GM19025 (cell line): ENCODE data around the gene IKZF3.
"Not testable (repeated sequence)": the region's sequence is repeated elsewhere in the genome, so short reads cannot be mapped to it uniquely, and the experiment has no call there.

ENCODE experiments used
- ATAC-seq: cut with Tn5 transposase; IDR thresholded peaks from one replicate; pipeline ENCODE4 v1.9.1; 2021; ENCODE audit warnings: mild to moderate bottlenecking, low read depth, moderate library complexity; ENCODE audit not compliant: unreplicated experiment

IKZF3 gene

DNA sequence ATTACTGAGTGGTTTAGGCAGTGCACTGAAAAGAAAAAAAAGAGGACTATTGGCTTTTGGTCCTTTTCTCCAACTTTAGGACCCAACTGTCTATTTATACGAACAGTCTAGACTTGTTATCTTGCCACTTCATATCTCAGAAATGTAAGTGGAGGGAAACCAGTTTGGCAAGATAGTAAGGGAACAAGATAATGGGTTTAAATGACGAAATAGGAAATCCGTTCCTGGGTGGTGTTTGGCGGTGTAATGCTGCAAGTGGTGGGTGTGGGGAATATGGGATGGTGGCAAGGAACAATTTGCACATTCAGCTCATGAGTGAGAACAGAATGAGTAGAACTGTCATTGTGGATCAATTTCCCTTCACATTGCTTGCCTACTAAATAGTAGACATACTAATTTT, 81.6 kb downstream of the IKZF3 start:
- ATAC-seq, result no peak

DNA sequence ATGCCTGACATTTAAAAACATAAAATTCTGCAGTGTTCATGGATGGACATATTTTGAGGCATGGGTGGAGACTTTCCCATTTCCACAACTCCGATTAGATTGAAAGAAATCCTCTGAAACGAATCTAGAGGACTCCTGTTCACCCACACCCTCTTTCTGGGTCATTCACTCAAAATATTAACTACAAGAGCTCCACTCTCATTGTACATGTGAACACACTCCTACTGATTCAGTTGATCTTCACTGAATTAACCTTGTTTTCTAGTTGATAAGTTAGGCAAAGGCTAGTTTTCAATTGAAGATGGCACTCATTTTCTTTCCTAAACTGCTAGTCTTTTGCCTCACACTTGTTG, 82.3 kb downstream of the IKZF3 start:
- ATAC-seq, result no peak

DNA sequence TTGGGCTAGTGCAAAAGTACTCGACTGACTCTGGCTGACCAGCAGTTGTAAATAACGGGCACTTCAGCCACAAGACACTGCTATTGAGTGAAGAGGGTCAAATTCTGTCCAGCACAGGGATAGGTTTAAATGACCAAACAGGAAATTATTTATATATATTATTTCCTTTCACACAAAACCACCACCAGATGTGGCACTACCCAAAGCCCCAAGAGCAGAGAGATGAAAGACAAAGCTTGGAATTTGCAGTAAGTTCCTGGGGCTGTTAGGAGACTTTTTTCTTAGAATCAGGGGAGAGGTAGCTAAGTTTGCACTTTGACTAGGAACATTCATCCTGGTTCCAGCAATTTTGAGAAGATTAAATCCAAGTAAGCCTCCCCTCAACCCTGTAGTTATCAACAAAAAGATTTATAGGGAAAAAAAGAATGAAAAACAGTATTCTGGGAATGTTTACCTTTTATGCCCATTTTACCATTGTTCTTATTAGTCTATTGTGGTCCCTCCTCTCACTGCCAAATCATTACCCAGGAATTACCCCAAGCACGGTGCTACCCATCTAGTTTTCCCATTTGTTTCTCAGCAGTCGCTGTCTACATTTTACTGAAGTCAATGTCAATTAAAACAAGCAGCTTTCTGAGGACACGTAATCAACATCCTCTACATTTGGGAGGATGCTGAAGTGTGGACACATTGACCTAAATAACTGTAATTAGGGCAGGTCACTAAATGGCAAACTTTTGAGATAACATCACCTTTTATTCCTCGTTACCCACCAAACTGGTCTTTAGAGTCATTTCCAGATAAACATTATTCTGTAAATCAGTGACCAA, 82.9 kb downstream of the IKZF3 start:
- no peak for ATAC-seq

DNA sequence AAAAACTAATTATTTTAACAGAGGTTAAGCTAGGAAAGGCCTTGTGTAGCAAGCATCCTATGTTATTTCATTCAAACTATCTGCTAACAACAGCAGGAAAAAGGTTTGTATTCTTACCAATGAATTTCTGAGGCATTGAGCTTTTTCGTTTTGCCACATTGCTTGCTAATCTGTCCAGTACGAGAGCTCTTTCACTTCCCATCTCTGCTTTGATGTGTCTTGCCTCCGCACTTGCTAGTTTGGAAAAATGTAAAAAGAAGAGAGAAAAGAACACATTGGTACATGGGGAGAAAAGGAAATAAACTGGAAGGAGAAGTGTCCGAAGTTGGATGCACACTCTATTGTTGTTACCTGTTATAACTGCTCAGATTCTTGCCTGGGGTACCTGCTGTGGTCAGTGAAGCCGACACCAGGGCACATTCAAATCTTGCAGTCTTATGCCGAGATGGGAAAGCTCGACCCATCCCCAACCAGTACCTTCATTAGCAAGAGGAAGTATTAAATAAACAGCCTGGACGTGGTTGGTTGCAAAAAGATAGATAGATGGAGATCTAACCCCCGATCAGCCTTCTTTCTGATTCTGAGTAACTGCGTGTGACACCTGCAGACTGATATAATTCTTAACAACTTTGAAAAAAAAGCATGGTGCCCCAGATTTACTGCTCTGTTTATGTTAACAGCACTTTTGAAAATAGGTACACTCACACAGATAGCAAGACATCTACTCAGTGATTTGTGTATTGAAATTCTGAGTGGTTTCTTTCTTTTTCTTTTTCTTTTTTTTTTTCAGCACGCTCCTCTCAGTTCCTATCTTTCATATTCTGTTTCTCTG, 86.4 kb downstream of the IKZF3 start:
- peak; percentile 47 for ATAC-seq

DNA sequence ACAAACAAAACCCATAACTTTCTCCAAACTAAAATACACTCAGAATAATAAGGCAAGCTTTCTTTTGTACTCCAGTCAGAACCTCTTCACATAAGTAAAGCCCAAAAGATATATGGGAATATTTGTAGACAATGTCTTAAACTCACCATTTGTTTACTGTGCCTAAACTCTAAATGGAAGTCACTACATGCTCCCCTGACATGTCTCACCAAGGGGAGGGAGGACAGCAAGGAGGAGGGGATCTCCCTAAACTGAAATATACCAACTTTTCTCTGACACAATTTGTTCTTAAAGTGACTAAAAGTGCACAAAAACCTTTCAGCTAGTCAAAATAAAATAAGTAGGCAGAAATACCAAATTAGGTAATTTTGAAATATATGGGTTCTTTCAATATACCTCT, 87.9 kb downstream of the IKZF3 start:
- ATAC-seq, result no peak

DNA sequence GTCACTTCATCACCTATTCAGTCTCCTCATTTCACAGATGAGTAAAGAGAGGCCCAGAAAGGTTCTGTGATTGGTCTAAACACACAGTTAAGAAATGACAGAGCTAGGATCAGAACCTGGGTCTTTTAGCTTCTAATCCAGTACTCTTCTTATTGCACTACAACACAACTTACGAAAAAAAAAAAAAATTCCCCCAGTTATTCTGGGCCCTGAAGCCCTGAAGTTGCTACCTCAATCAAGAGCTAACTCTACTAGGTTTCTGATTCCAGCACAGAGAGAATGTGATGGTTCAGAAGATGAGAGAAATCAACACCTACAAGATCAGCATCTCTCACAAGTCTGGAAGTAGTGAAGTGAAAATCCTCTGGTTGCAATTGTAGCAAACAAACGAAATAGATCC, 89.1 kb downstream of the IKZF3 start:
- ATAC-seq, result no peak

DNA sequence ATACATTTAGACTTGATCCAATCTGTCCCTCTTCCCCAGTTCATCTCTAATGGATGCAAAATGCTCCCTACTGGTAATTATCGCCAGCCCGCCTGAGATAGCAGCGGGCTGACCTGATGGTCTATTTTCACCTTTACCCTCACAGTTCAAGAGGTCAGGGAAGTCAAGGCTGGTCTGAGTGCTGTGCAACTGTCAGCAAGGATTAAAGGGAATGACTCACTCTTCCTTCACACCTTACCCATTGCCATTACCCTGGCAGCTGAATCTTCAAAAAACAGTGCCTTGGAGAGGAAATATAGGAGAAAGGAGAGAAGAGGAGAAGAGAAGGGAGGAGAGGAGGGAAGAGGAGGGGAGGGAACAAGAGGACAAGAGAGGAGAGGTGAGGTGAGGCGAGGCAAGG, 90.1 kb downstream of the IKZF3 start:
- ATAC-seq, result no peak

DNA sequence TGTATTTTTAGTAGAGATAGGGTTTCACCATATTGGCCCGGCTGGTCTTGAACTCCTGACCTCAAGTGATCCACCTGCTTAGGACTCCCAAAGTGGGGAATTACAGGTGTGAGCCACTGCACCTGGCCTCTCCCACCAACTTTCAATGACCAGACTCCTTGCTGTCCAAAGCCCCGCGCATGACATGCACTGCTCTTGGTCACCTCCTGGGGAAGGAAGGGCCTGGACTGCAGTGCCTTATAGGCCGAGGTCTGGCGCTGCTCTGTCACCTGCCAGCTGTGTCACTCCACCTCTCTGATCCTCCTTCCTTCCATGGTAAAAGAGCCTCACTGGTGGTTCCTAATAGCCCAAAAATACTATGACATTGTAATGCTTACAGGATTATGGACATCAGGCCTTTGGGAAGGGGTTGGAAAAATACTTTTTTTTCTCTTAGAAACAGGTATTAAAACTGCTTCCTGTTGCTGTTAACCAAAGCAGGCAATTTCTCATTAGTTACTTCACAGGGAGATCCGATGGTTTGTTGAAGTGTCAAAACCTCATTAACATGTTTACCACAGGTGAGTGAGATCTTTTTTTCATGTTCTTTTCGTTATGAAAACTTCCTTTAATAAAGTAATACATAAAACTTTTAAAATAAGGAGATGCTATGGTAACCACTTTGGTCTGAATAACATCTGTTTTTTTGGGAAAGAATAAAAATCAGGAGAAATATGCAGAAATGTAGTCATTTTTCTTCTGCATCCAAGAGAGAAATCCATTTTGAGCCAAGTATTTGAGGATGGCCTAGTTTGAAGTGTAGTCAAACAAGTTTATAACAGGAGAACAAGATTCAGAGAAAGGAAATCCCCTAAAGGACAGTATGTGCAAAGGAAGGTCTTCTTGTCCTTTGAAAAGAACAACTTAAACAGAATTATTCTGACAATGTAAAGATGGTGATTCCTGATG, 90.9 kb downstream of the IKZF3 start:
- no peak for ATAC-seq

DNA sequence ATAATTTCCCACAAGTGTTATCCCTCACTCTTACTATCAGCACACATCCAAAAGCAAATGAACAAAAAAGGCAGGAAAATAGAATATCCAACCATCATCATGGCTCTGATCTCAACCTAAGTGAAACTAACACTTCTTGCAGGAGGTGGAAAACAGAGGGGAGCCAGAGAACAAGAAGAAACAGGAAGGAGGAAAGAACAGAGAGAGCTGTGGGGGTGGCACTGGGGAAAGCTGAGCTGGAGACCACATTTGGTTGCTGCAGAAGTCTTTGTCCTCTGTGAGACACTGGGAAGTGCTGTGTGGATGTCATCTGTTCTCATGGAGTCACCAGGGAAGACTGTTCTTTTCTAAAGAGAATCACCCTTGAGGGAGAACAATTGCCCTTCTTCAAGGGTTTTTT, 91.7 kb downstream of the IKZF3 start:
- no peak for ATAC-seq

DNA sequence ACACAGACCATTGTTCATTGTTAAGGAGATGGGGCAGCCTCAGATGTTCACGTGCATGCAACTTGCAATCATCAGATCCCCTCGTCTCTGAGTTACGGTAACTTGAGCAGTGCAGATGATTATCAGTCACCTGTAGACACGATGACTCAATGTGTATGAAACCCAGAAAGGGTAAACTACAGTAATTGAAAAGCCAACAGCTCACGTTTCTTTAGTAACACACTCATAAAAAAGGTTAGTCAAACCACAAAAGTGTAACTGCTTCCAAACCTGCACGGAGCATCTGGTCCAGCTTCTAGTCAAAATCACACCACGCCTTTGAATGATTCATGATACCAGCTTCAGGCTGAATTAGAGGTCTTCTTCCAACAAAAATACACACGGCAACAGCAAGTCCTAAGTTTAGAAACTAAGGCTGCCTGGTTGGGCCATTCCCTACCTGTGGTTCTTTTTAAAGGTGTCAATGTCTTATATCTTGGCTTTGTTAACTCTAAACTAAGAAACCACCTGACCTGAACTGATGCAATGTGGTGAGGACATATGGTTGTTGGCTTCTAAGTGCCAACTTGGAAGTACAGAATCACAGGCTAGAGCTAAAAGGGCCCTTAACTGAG, 94.0 kb downstream of the IKZF3 start:
- peak; percentile 44 for ATAC-seq

DNA sequence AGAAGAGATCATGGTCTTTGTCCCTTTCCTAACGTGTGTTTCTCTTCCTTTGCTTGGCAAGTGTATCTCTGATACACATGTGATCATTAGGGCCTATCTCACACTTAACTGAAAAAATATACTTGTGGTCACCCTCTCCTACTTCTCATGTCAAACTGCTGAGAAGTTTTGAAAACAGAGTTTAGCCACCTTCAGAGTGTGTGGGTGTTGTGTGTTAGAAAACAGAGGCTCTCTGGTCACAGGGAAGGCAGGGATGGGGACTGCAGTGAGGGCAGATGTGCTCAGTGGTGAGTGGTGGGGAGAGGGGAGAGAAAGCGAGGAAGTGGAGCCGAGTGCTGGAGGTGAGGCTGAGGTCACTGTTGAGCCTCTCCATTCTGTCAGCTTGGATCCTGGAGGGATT, 97.0 kb downstream of the IKZF3 start:
- no peak for ATAC-seq

DNA sequence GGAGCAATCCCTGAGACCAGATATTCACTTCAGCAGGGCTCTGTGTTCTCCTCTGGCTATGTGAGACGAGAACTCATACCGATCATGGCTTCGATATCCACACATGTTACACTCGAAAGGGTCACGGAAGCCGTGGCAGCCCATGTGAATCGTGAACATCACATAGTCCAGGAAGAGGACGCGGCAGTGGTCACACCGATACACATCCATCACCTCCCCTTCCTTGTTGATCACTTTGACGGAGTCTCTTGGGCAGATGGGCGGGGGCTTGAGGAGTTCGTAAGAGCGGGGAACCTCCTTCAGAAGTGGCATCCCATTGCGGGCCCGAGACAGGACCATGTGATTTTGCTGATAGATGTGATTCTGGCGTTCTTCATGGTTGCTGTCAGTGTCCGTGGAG, 98.3 kb downstream of the IKZF3 start:
- no peak for ATAC-seq

DNA sequence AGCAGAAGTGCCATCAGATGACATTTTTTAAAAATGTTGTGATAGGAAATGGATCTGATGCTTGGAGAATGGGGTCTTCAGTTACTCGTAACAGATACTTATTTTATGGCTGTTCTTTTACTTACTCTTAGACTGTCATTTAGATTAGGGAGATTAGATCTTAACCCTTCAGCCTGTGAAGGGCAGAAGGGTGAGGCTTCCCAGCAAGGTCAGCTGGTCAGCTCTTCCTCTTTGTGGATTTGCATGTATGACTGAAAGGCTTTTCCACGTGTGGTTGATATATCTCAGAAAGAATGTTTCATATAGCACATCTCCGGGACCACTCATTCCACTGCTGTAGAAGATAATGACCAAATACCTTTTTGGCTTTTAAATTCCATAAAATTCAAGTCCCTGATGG, 98.9 kb downstream of the IKZF3 start:
- ATAC-seq, result no peak

DNA sequence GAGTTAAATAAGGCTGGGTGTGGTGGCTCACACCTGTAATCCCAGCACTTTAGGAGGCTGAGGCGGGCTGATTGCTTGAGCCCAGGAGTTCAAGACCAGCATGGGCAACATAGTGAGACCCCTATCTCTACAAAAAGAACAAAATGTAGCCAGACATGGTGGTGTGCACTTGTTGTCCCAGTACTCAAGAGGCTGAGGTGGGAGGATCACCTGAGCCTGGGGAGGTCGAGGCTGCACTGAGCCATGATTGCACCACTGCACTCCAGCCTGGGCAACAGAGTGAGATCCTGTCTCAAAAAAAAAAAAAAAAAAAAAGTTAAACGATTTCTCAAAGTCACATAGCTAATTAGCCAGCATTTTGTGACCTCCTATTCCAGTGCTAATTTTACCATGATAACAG, 99.9 kb downstream of the IKZF3 start:
- not testable (repeated sequence) for ATAC-seq

DNA sequence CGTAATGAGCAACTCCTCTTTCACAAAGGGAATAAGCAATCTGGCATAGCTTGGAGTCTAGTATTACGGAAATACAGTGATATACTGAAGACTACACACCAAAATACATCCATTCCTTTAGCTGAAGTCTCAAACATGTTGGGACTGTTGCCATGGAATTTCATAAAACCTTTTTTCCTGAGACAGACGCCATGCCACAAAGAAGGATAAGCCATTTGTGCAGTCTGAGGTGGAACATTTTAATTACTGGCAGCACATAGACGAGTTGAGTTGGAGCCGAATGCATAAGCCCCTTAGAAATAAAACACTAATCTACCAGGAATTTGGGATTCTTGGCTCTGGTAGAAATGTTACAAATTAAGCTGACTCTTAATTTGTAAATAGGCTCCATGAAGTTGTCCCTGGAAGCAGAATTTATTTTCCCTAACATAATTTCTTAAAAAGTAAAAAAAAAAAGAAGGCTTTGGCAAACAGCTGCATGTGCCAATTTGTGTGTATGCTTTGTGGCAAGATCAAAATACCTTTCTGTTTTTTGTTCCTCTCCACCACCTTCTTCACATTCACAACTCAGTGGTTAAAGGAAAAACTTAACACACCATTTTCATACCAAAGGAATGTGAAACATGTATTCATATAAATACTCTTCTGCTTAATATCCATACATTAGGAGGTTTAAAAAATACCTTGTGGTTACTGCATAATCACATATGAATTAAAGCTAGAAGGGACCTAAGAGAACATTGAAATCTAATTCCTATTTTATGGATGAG, 100.9 kb downstream of the IKZF3 start:
- ATAC-seq, result no peak

DNA sequence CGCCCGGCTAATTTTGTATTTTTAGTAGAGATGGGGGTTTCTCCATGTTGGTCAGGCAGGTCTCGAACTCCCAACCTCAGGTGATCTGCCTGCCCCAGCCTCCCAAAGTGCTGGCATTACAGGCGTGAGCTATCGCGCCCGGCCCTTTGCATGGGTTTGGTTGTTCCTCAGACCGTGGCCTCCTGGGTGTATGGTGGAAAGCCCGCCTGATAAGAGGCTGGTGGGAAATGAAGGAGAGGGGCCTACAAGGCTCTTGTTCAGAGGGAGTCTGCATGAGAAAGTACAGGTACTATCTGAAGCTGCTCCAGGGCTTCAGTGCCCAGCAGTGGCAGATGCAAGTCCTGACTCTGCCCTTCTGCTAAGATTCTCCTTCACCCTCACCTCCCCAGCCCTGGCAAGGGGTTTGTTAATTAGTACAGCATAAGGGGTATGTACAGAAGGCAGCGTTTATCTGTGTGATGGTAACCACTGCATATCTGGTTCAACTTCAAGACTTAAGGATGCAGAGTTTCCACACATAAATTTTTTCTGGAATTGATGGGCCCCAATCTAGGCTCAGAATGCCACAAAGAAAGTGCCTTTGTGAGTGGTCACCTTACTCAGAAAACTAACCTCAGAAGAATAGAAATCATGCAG, 102.1 kb downstream of the IKZF3 start:
- ATAC-seq, result no peak

DNA sequence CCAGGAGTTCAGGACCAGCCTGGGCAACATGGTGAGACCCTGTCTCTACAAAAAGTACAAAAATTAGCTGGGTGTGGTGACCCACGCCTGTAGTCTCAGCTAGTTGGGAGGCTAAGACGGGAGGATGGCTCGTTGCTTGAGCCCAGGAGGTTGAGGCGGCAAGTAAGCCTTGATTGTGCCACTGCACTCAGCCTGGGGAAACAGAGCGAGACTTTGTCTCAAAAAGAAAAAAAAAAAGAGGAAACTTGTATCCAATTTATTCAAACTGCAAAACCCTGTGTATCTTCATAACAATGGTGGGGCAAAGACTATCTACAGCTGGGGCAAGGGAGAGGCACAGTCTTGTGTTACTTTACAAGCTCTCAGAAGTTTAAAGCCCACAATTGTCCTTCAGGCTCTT, 104.9 kb downstream of the IKZF3 start:
- no peak for ATAC-seq

DNA sequence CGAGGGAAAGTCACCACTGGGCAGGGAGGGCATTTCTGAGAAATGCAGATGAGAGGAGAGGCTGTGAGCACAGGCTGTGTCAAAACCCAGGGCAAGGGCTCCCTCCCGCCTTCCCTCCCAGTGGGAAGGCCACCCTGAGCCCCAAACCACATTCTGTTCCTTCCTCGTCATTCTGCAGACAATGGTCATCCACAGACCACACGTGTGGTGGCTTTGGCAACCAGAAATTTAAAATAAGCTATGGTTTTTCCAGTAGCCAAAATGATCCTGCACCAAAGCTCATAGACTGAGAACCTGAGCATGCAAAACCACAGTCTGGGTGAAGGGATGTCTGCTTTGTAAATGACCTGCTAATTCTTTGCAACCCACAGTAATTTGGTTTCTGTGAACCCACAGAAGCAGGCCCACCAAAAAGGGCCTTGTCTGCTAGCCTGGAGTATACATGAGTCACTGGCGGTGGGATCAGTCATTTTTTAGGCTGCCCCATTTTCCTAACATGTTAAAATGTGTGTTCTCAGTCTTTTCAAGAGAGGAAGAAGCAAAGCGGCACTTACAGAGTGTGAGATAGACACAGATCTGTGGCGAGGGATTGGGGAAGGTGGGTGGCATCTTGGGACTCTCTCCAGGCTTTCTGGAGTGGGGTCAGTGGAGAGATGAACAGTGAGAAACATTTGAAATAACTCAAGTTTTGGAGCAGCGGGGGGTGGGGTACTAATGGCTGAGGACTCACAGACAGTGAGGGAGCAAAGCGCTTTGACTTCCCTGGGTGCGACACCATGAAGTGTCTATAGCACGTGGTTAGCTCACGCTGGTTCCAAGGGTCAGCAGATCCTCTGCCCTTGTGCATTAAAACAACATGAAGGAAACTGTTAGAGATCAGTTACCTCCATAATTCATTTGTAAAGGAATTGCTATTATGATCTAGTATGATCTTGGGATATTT, 105.9 kb downstream of the IKZF3 start:
- no peak for ATAC-seq
